B cell (primary cell): ENCODE results near the gene NDUFB7. TPM values are rescaled to one million over a fixed set of nuclear protein-coding genes. Genes with fewer than 3 reads are reported as not detected.
A peak's percentile ranks its signal among the peaks of the same experiment; 100 is the strongest.

Experiments used
- ATAC-seq: fragments of 200-7000 bp; cut with Tn5 transposase; one replicate; pipeline ENCODE4 v1.10.0; 2021; ENCODE audit warnings: low read depth, mild to moderate bottlenecking, moderate number of reproducible peaks, moderate library complexity
- CTCF ChIA-PET: fragments of 350-600 bp; sonication (Branson Sonifier 250); formaldehyde crosslinking; loops from one replicate; lab custom pipeline; 2021; ENCODE audit warnings: antibody characterized with exemption, inconsistent platforms; lab: Charles Lee
- POLR2A ChIA-PET: fragments of 350-600 bp; sonication (Branson Sonifier 250); formaldehyde crosslinking; loops from one replicate; lab custom pipeline; 2021; ENCODE audit warnings: antibody characterized with exemption; lab: Charles Lee
- DNase-seq: peaks from one replicate; pipeline ENCODE4 v3.0.0; 2013
- H2AFZ ChIP-seq: 2 replicates; pipeline ENCODE4 v1.6.1; 2012; ENCODE audit warnings: mild to moderate bottlenecking, low read depth, low read length; ENCODE audit not compliant: insufficient read depth, poor library complexity, severe bottlenecking
- H3K27ac ChIP-seq, 2 donors: 1 replicate in 1 of 2; 2 replicates in 1 of 2; pipeline ENCODE4 v1.5.1; 2012 to 2013; ENCODE audit warnings: low read length in 2 of 2, mild to moderate bottlenecking in 2 of 2, moderate library complexity in 1 of 2
- H3K27me3 ChIP-seq, 4 experiments: fragments of 200-600 bp in 1 of 4; sonication (generic) in 1 of 4; replicated peaks in 1 of 4; 1 replicate in 2 of 4; 2 replicates in 2 of 4; pipeline versions ENCODE4 v1.6.1 to v1.7.0; 2013 to 2016; ENCODE audit warnings: low read length in 3 of 4, mild to moderate bottlenecking in 2 of 4, mixed read lengths in 1 of 4, moderate library complexity in 1 of 4; ENCODE audit not compliant: insufficient read depth in 4 of 4, control insufficient read depth in 3 of 4; ENCODE audit errors: control extremely low read depth in 1 of 4
- H3K36me3 ChIP-seq, 2 experiments: replicated peaks in 1 of 2; 1 replicate in 1 of 2; 2 replicates in 1 of 2; pipeline versions ENCODE4 v1.6.1 to v1.7.1; 2013; ENCODE audit warnings: low read length in 1 of 2; ENCODE audit not compliant: insufficient read depth in 2 of 2, control insufficient read depth in 1 of 2; ENCODE audit errors: control extremely low read depth in 1 of 2, extremely low read depth in 1 of 2
- H3K4me1 ChIP-seq, 2 donors: fragments of 200-600 bp in 1 of 2; sonication (generic) in 1 of 2; 1 replicate in 1 of 2; 2 replicates in 1 of 2; pipeline versions ENCODE4 v1.5.1 to v1.6.1; 2013 to 2017; ENCODE audit warnings: low read length in 2 of 2; ENCODE audit not compliant: control insufficient read depth in 2 of 2, insufficient read depth in 2 of 2
- H3K4me2 ChIP-seq: replicated peaks from 2 replicates; pipeline ENCODE3; 2012; ENCODE audit warnings: mild to moderate bottlenecking, low read depth, low read length; ENCODE audit not compliant: poor library complexity, severe bottlenecking
- H3K4me3 ChIP-seq, 5 experiments: fragments of 200-600 bp in 1 of 5; sonication (generic) in 1 of 5; 1 replicate in 3 of 5; 2 replicates in 2 of 5; pipeline versions ENCODE4 v1.5.1 to v1.7.0; 2011 to 2016; ENCODE audit warnings: low read length in 4 of 5, mild to moderate bottlenecking in 4 of 5, low read depth in 2 of 5, control low read depth in 1 of 5, moderate library complexity in 1 of 5; ENCODE audit not compliant: insufficient read depth in 1 of 5; ENCODE audit errors: control extremely low read depth in 1 of 5, extremely low read depth in 1 of 5
- H3K79me2 ChIP-seq: fragments of 200-600 bp; sonication (generic); one replicate; pipeline ENCODE4 v1.6.0; 2016; ENCODE audit warnings: low read length; ENCODE audit not compliant: control insufficient read depth, insufficient read depth
- H3K9ac ChIP-seq: fragments of 200-600 bp; sonication (generic); 2 replicates; pipeline ENCODE4 v1.6.1; 2017; ENCODE audit warnings: mild to moderate bottlenecking, low read length, moderate library complexity
- H3K9me3 ChIP-seq, 3 donors: one replicate each; pipeline versions ENCODE4 v1.6.1 to v1.7.1; 2013; ENCODE audit warnings: low read length in 2 of 3; ENCODE audit not compliant: control insufficient read depth in 2 of 3, insufficient read depth in 1 of 3; ENCODE audit errors: control extremely low read depth in 1 of 3
- H4K20me1 ChIP-seq: 2 replicates; pipeline ENCODE4 v1.6.0; 2012; ENCODE audit warnings: mild to moderate bottlenecking, low read length; ENCODE audit not compliant: insufficient read depth, control insufficient read depth, poor library complexity, severe bottlenecking
- H3K27ac Mint-ChIP-seq: one replicate; pipeline ENCODE4 v1.8.0; 2021; ENCODE audit warnings: mixed read lengths
- H3K27me3 Mint-ChIP-seq: one replicate; pipeline ENCODE4 v1.8.0; 2021; ENCODE audit warnings: mixed read lengths
- H3K4me1 Mint-ChIP-seq: one replicate; pipeline ENCODE4 v1.8.0; 2021; ENCODE audit warnings: mixed read lengths
- H3K4me3 Mint-ChIP-seq: one replicate; pipeline ENCODE4 v1.8.0; 2021; ENCODE audit warnings: mixed read lengths
- H3K9me3 Mint-ChIP-seq: one replicate; pipeline ENCODE4 v1.8.0; 2022; ENCODE audit warnings: mixed read lengths; ENCODE audit not compliant: insufficient read depth
- EZH2 ChIP-seq: IDR thresholded peaks from 2 replicates; pipeline ENCODE4 v1.6.1; 2012; ENCODE audit warnings: borderline replicate concordance, low read depth, mild to moderate bottlenecking, moderate library complexity, low read length; ENCODE audit not compliant: insufficient read depth, poor library complexity, severe bottlenecking
- WGBS: methylation state at CpG from one replicate; pipeline ENCODE4 v1.1.5; 2013; ENCODE audit warnings: missing lambda C conversion rate; ENCODE audit not compliant: insufficient coverage; 5-methylcytosine and 5-hydroxymethylcytosine counted together
- intact Hi-C: fragments of 100-400 bp; cut with micrococcal nuclease; formaldehyde crosslinking; loops from one replicate; pipeline ENCODE4 v1.10.0; 2022
- polyA plus RNA-seq: library from polyadenylated mRNA; depleted of rRNA; stranded (reverse); fragments of >200 nt; gene quantifications from 2 replicates; pipeline ENCODE4 v1.2.3, GENCODE V29; 2012
- total RNA-seq, 2 donors: library from RNA; stranded (reverse); fragments of 120-200 nt in 1 of 2; gene quantifications; 1 replicate in 1 of 2; 2 replicates in 1 of 2; pipeline versions ENCODE4 v1.2.3 to v1.2.4, GENCODE V29; 2013 to 2022
- TF ChIP-seq, protein P1 (sequence below): fragments of 200-600 bp; IDR thresholded peaks from one replicate; pipeline ENCODE4 v1.8.0; 2022; ENCODE audit warnings: antibody characterized with exemption, mild to moderate bottlenecking

Gene NDUFB7
- total and polyA plus RNA-seq, 2 donors (not counting 1 experiment from before 2014, with no cell fraction given): 71.5 to 168 TPM

DNA sequence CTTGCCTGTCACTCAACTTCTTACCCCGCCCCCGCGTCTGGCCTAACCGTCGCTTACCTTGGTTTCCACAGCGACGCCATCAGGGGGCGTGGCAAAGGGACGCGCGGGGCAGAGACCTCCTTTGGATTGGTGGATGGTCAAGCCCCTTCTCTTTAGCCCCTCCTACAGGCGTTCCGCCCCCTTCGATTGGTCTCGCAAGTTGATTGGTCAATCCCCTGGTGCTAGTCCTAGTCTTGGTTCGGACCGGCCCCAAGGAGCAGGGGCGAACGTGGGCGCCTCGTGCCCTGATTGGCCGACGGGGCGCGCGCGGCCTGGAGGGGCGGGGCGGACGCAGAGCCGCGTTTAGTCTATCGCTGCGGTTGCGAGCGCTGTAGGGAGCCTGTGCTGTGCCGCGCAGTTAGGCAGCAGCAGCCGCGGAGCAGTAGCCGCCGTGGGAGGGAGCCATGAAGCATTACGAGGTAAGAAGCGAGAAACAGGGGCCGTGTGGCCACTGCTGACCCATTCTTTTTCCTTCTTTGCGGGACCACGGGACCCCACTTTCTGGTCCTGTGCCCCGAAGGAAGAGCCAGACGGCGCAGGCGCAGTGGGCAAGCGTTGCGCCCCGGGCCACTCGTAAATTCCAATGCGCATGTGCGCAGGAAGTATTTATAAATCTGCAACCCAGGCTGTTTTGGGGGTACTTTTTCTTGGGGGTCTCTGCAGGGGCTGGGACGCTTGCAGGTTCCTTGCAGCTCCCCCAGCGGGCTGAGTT lies 42.4 kb downstream of the NDUFB7 start, which contains the start of gene TECR:
TSS of gene TECR (plus strand) at position 341 of the 751 bp plus-strand sequence. CDS start at position 444, 103 bp downstream.
- DNase-seq (peak; percentile 100), ATAC-seq (peak; percentile 97)
- Histone ChIP-seq H4K20me1 (peaks cover 14% of the 10 kb centered on the region), H3K27ac (peak within 1 kb of the TSS; percentile 56 to 86), H3K27me3 (no peaks in the 10 kb centered on the region), H3K4me2 (peak within 1 kb of the TSS; percentile 92), H3K9me3 (no peaks in the 10 kb centered on the region), H3K9ac (peak within 1 kb of the TSS; percentile 90), H3K79me2 (peaks cover 46% of the 10 kb centered on the region), H2AFZ (peak within 1 kb of the TSS; percentile 92), H3K4me1 (peaks cover 13 to 22% of the 10 kb centered on the region in 2 donors), H3K4me3 (peak within 1 kb of the TSS; percentile 64 to 95 (median 72)), H3K36me3 (peaks cover 0 to 1% of the 10 kb centered on the region in 2 experiments)
- ChIA-PET POLR2A (interaction anchor here (0.5 to 1.4 kb wide), 2 partner anchors 11 to 44 kb away, joined by 4 to 13 read pairs; partner anchors contain the start of gene DNAJB1), CTCF (interaction anchor here (0.6 kb wide), 1 partner anchor 86 kb away, joined by 3 read pairs; no protein-coding TSS in a partner anchor)
- WGBS: under 1% methylated on average over 57 of the region's 59 CpGs
- intact Hi-C loops: loop anchor here (1.0 kb wide), 5 partner anchors 11 to 160 kb away; partner anchors contain the start of genes DDX39A, DNAJB1 and NDUFB7
- TF ChIP-seq EZH2: no peak
- TF ChIP-seq, protein P1, sequence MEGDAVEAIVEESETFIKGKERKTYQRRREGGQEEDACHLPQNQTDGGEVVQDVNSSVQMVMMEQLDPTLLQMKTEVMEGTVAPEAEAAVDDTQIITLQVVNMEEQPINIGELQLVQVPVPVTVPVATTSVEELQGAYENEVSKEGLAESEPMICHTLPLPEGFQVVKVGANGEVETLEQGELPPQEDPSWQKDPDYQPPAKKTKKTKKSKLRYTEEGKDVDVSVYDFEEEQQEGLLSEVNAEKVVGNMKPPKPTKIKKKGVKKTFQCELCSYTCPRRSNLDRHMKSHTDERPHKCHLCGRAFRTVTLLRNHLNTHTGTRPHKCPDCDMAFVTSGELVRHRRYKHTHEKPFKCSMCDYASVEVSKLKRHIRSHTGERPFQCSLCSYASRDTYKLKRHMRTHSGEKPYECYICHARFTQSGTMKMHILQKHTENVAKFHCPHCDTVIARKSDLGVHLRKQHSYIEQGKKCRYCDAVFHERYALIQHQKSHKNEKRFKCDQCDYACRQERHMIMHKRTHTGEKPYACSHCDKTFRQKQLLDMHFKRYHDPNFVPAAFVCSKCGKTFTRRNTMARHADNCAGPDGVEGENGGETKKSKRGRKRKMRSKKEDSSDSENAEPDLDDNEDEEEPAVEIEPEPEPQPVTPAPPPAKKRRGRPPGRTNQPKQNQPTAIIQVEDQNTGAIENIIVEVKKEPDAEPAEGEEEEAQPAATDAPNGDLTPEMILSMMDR: no peak
- Mint-ChIP-seq H3K27me3 (no peaks in the 10 kb centered on the region), H3K27ac (peak within 1 kb of the TSS; percentile 95), H3K4me3 (peak within 1 kb of the TSS; percentile 91), H3K4me1 (peaks cover 29% of the 10 kb centered on the region), H3K9me3 (no peaks in the 10 kb centered on the region)
